NCI-H2227 treated with DMSO at 0.1 percent for 48 hours (cell line): ENCODE results near the gene OR5I1.
"Not testable (repeated sequence)": the region's sequence is repeated elsewhere in the genome, so short reads cannot be mapped to it uniquely, and the experiment has no call there.

Source experiments
- DNase-seq: peaks from one replicate; lab custom pipeline; 2025; lab: John Stamatoyannopoulos, UW

Gene OR5I1

GRCh38 chr11:55936300-55936699, at the start of gene OR5I1:
Gene OR5I1, minus strand, starts transcription at chr11:55936400. Its CDS starts 0 bp downstream, at chr11:55936400.
- DNase-seq = no peak

GRCh38 chr11:55970935-55971334, 34.7 kb upstream of the OR5I1 start:
- no peak for DNase-seq

- no peak for DNase-seq
Observed at GRCh38 chr11:55969845-55970244, 33.6 kb upstream of the OR5I1 start, which contains the start of gene OR10AG1. Gene OR10AG1, minus strand, starts transcription at chr11:55969945. Its CDS starts 38 bp downstream, at chr11:55969907.

- DNase-seq = no peak
Observed at GRCh38 chr11:55967914-55968313, 31.7 kb upstream of the OR5I1 start.

- DNase-seq = no peak
Observed at GRCh38 chr11:55966391-55966790, 30.2 kb upstream of the OR5I1 start.

- DNase-seq = no peak
Observed at GRCh38 chr11:55956521-55956920, 20.3 kb upstream of the OR5I1 start.

- DNase-seq = no peak
Observed at GRCh38 chr11:55949330-55949729, 13.1 kb upstream of the OR5I1 start.

- no peak for DNase-seq
Observed at GRCh38 chr11:55942785-55943392, 6.7 kb upstream of the OR5I1 start.

GRCh38 chr11:55920537-55920936, 15.7 kb downstream of the OR5I1 start:
- DNase-seq = no peak

- DNase-seq = no peak
Observed at GRCh38 chr11:55914482-55914881, 21.7 kb downstream of the OR5I1 start, which contains the start of gene OR5W2. Gene OR5W2, minus strand, starts transcription at chr11:55914582. Its CDS starts 0 bp downstream, at chr11:55914582.

GRCh38 chr11:55902308-55902707, 33.9 kb downstream of the OR5I1 start:
- DNase-seq = no peak

GRCh38 chr11:55895216-55895615, 41.0 kb downstream of the OR5I1 start:
- no peak for DNase-seq

GRCh38 chr11:55885481-55885880, 50.7 kb downstream of the OR5I1 start:
- DNase-seq = not testable (repeated sequence)
